Spleen (tissue), 7 donors: ENCODE results near the gene JADE3.

ENCODE experiments used
- POLR2A ChIP-seq, 3 donors: fragments of 450-650 bp; IDR thresholded peaks; one replicate each; pipeline ENCODE4 v1.5.1; 2017; ENCODE audit warnings: antibody characterized with exemption in 3 of 3, mild to moderate bottlenecking in 1 of 3
- POLR2AphosphoS5 ChIP-seq, 3 donors: sonication (generic); formaldehyde crosslinking; IDR thresholded peaks; one replicate each; pipeline ENCODE4 v1.5.1; 2017; ENCODE audit warnings: antibody characterized with exemption in 3 of 3
- TF ChIP-seq, protein P1 (sequence below), 11 experiments: fragments of 200-600 bp in 7 of 11; fragments of 450-650 bp in 4 of 11; sonication (generic) in 4 of 11; IDR thresholded peaks in 8 of 11; conservative IDR thresholded peaks in 3 of 11; 1 replicate in 7 of 11; 2 replicates in 4 of 11; pipeline versions ENCODE4 v1.4.0 to v1.8.0; 2016 to 2021; ENCODE audit warnings: antibody characterized with exemption in 11 of 11, inconsistent platforms in 4 of 11, mild to moderate bottlenecking in 1 of 11
- donor health status: DM: no; HTN: no; CAD: no; lungs with moderate emphysema.
- donor health status: DM: no; HTN: no; CAD: no.
- donor health status: DM: no; HTN: no; CAD: no.

DNA sequence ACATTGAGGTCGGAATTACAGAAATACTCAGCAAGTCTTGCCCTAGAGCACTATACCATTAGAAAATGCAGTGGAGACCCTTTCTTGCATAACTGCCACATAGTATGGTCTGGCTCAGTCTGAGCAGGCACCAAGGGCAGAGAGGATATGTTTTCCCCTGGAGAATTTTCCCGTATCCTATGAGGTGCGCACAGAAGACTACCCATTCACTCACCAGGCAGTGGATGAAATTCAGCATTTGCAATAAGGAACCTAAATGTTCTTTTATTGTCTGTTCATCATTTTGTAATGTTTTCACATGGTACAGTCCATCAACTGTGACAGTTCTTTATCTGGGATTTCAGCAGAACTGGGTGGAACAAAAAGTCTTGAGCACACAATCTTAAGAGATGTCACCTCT, 15.5 kb downstream of the JADE3 start:
- TF ChIP-seq POLR2A (IDR thresholded peaks at IDR 0.05) (no peak), POLR2AphosphoS5 (IDR thresholded peaks at IDR 0.05) (no peak)
- TF ChIP-seq, protein P1, sequence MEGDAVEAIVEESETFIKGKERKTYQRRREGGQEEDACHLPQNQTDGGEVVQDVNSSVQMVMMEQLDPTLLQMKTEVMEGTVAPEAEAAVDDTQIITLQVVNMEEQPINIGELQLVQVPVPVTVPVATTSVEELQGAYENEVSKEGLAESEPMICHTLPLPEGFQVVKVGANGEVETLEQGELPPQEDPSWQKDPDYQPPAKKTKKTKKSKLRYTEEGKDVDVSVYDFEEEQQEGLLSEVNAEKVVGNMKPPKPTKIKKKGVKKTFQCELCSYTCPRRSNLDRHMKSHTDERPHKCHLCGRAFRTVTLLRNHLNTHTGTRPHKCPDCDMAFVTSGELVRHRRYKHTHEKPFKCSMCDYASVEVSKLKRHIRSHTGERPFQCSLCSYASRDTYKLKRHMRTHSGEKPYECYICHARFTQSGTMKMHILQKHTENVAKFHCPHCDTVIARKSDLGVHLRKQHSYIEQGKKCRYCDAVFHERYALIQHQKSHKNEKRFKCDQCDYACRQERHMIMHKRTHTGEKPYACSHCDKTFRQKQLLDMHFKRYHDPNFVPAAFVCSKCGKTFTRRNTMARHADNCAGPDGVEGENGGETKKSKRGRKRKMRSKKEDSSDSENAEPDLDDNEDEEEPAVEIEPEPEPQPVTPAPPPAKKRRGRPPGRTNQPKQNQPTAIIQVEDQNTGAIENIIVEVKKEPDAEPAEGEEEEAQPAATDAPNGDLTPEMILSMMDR (IDR thresholded peaks at IDR 0.05 in 8 of 11, conservative IDR thresholded peaks at IDR 0.05 in 3 of 11): no peak
